Endothelial cell of hepatic sinusoid (primary cell): Measurements from ENCODE around the gene ATCAY.
"Not testable (repeated sequence)": the region's sequence is repeated elsewhere in the genome, so short reads cannot be mapped to it uniquely, and the experiment has no call there.

Experiments used
- in situ Hi-C: cut with HindIII; loops from 2 replicates; pipeline ENCODE4 v1.10.0; 2017; ENCODE audit warnings: low sequenced_read_pairs

Gene ATCAY

DNA sequence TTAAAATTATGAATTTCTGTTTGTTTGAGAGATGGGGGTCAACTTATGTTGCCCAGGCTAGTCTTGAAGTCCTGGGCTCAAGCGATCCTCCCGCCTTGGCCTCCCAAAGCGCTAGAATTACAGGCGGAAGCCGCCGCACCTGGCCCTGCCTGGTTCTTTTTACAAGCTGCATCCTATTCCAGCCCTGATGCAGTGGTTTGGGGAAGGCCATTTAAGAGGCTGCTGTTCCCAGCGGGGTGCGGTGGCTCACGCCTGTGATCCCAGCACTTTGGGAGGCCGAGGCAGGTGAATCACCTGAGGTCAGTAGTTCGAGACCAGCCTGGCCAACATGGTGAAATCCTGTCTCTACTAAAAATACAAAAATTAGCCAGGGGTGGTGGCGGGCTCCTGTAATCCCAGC lies 87.5 kb downstream of the ATCAY start:
- in situ Hi-C loops, result not testable (repeated sequence)

DNA sequence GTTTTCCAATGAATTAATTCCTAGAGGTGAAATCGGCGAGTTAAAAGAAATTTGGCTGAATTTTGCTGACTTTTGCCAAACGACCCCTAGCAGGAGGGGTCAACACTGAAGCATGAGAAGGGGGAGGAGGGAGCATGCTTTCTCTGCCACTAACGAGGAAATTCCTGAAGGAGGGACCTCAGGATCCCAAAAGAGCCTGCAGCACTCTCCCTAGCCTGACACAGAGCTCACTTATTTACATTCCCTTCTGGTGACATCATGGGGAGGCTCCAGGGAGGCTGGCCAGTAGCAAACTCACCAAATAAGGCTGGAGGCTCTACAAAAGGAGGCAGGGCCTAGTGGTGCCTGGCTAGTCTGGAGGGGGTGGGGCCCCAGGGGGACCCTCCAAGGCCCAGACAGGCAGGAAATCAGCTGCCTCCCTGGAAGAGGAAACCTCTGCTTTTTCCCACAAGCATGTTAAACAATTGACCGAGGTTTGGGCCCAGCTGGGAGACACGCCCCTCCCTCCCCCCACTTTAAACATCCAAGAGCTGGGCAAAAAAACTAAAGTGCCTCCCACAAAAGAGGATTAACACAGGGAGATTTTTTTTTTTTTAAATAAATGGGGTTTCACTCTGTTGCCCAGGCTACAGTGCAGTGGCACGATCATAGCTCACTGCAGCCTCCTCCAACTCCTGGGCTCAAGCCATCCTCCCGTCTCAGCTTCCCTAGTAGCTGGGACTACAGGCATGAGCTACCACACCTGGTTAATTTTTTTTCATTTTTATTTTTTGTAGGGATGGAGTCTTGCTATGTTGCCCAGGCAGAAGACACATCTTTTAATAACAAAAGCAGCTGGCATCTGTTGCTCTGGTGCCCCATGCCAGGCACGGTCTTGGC lies 88.3 kb downstream of the ATCAY start:
- in situ Hi-C loops, result no loop called here

GRCh38 chr19:3969435-3970312 lies 89.2 kb downstream of the ATCAY start:
- in situ Hi-C loops, result no loop called here

- in situ Hi-C loops, result no loop called here
These were observed 89.9 kb downstream of the ATCAY start for GRCh38 chr19:3970313-3970807.

DNA sequence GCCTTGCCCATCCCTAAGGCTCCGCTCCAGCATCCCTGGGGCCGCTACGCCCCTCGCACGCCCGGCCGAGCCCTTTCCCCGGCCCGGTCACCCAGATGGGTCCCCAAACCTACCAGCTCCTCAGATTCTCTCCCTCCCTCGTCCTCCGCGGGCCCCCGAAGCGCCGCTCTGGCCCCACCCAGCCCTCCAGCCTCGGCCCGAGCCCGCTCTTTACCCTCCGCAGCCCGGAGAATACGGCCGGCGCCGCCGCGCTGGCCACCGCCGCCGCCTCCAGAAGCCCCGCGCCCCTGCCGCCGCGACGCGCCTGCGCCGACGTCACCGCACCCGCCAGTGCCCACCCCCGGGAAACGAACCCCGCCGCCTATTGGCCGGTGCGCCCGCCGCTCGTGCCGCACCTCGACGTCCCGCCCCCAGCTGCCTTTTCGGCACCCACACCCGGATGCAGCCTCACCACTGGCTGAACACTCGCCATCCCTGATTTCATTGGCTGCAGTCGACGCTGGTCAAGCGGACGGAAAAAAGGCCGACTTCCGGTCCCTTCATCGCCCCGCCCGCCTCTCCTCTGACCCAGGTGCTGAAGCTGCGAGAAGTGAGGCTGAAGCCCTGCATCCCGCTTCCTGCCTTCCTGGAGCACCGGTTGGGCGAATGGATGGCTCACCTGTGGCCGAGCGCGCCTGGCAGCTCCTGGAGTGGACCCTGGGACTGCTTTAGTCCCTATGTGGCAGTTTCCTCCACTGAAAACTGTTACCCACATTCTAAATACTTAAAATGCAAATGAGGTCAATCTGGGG lies 90.5 kb downstream of the ATCAY start, which contains the start of gene DAPK3:
Gene DAPK3 (minus strand): TSS at position 292 of the 791 bp plus-strand sequence. CDS start 1,364 bp downstream, outside the sequence.
- in situ Hi-C loops, result no loop called here

DNA sequence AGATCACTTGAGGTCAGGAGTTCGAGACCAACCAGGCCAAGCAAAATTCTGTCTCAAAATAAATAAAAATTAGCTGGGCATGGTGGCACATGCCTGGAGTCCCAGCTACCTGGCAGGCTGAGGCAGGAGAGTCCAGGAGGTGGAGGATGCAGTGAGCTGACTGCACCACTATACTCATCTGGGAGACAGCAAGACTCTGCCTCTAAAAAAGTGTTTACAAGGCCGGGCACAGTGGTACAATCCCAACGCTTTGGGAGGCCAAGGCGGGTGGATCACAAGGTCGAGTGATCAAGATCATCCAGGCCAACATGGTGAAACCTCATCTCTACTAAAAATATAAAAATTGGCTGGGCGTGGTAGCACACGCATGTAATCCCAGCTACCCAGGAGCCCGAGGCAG lies 94.7 kb downstream of the ATCAY start:
- in situ Hi-C loops, result loop anchor here (25.0 kb wide), 1 partner anchor 188 kb away; the partner anchor contains the start of gene MATK

DNA sequence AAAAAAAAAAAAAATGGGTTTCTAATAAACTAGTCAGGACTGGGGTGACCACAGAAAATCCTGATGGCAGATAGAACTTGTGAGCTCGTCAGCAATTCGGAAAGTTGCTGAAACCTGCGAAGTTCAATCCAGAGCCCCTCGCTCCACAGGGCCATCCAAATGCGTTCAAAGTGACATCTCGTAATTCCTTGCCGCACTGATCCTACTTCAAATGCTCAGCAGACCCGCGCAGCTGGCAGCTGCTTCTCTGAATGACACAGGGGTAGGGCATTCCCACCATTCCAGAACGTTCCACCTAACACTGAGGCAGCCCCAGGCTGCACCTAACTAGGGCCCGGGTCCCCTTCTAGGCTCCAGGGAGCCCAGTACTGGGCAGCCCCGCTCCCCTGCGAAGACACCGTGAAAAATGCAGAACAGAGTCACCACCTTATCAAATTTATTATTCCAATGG lies 95.2 kb downstream of the ATCAY start:
- in situ Hi-C loops, result loop anchor here (25.0 kb wide), 1 partner anchor 188 kb away; the partner anchor contains the start of gene MATK

DNA sequence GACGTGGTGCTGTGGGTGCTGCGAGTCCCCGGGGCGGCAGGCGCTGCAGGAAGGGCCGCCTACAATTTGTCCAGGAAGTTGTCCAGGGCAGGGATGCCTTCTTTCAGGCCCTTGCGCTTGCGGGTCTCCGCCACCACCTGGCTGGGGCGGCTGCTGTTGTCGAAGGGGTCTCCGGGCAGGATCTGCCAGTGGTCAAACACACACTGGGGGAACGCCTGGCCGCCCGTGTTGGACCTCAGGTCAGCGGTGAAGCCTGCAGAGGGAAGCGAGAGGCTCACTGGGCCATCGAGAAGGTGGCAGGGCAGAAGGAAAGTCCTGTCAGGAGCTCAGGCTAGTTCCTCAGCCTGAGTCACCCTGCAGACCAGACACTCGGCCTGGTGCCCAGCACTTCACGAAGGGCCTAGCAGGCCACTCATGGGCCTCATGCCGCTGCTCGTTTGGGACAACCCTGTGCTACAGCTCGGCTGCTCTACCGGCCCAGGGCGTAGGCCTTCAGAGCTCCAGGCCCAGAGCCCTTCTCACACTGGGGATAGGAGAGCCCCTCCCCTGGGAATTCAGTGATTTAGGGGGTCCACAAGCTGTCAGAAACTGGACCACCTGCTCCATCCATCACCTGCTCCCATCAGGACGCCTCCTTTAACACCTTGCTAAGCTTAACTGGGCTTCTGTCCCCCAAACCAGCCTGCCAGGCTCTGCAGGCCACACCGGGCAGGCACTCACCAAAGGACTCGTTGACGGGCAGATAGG lies 96.2 kb downstream of the ATCAY start:
- in situ Hi-C loops, result loop anchor here (25.0 kb wide), 1 partner anchor 189 kb away; the partner anchor contains the start of gene MATK
